ENCODE measurements around the gene ZC3HAV1. TPM values are rescaled to one million over a fixed set of nuclear protein-coding genes. Genes with fewer than 3 reads are reported as not detected.

ZC3HAV1 gene
- total RNA-seq, 4 donors from 2014 or later: 3.5 to 10.4 (median 4.5) TPM

DNA sequence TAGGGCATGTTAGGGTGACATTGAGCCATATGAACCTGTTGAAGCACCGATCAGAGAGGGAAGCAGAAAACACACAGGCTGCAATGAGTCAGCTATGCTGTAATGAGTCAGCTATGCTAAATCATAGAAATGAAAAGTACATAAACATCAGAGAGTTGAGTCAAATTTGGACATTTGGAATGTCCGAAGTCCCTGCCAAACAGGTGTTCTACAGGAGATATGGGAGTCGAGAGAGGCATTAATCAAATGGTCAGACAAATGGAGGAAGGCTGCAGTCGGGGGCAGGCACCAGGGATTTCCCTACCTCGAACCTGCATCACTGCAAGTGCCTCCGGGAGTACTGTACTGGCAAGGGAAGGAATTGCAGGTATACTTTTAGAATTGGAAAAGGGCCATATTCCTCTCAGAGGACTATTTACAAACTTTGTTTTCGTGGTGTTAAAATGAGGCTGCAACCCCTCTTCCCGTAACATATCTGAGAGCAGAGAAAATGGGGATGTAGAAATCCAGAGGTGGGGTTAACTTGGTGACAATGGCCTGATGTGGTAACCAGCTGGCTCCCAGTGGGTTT lies 8.8 kb upstream of the ZC3HAV1 start:
- no peak for TF ChIP-seq POLR2A (IDR thresholded peaks at IDR 0.05)
- TF ChIP-seq, protein P1, sequence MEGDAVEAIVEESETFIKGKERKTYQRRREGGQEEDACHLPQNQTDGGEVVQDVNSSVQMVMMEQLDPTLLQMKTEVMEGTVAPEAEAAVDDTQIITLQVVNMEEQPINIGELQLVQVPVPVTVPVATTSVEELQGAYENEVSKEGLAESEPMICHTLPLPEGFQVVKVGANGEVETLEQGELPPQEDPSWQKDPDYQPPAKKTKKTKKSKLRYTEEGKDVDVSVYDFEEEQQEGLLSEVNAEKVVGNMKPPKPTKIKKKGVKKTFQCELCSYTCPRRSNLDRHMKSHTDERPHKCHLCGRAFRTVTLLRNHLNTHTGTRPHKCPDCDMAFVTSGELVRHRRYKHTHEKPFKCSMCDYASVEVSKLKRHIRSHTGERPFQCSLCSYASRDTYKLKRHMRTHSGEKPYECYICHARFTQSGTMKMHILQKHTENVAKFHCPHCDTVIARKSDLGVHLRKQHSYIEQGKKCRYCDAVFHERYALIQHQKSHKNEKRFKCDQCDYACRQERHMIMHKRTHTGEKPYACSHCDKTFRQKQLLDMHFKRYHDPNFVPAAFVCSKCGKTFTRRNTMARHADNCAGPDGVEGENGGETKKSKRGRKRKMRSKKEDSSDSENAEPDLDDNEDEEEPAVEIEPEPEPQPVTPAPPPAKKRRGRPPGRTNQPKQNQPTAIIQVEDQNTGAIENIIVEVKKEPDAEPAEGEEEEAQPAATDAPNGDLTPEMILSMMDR (IDR thresholded peaks at IDR 0.05 in 4 of 5, conservative IDR thresholded peaks at IDR 0.05 in 1 of 5): no peak
- H3K36me3 ChIP-seq: no peaks in the 10 kb centered on the region
- H3K4me1 ChIP-seq: no peaks in the 10 kb centered on the region
- H3K9me3 ChIP-seq: no peaks in the 10 kb centered on the region
- peaks cover 0 to 6% (median 0%) of the 10 kb centered on the region in 3 donors for H3K27me3 ChIP-seq
- no peak overlapping the region for H3K27ac ChIP-seq
- H3K4me3 ChIP-seq: no peak overlapping the region
- ATAC-seq (no peak), DNase-seq (no peak)
- in situ Hi-C loops (cut with MboI; ENCODE audit: low sequenced_read_pairs in 4 of 4): loop anchor here in 2 of 4 donors (25.0 kb wide), 2 partner anchors 219 to 244 kb away; partner anchors contain the start of genes FMC1 (in 1 of the 2) and LUC7L2 (in 1 of the 2)
- intact Hi-C loops (cut with DNase I; ENCODE audit: low total_unique reads): no loop called here

DNA sequence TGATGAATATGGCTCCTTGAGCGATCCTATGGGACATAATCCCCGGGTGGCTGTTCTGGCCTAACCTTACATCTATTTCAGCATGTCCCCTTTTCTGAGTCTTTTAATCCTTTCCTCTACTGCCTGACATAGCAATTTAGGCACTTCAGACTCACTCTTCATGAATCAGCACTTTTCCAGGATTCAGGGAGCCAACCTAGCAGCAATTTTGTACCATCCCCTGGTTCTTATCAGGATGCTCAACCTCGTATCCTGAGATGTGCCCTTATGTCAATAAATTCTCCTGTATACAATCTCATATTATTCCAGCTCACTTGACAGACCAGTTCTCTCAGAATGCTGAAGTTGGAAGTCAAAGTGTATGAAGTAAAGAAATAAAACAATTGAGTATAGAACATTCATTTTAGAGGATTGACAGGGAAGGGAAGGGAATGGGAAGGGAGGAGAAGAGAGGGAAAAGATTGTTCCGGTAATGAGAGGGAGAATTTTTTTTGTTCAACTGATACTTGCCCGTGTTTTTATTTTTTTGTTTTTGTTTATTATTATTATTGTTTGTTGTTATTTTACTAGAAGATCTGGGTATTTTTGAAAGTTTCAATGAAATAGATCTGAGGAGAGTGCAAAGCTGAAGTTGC lies 8.2 kb upstream of the ZC3HAV1 start:
- TF ChIP-seq POLR2A (IDR thresholded peaks at IDR 0.05): no peak
- TF ChIP-seq, protein P1 (IDR thresholded peaks at IDR 0.05 in 4 of 5, conservative IDR thresholded peaks at IDR 0.05 in 1 of 5): no peak
- intact Hi-C loops (cut with DNase I; ENCODE audit: low total_unique reads): no loop called here

GRCh38 chr7:139116999-139117398 lies 7.5 kb upstream of the ZC3HAV1 start:
- DNase-seq (no peak), ATAC-seq (no peak)
- peaks cover 0 to 6% (median 0%) of the 10 kb centered on the region in 3 donors for H3K27me3 ChIP-seq
- H3K4me1 ChIP-seq: no peaks in the 10 kb centered on the region
- no peak for TF ChIP-seq POLR2A (IDR thresholded peaks at IDR 0.05)
- TF ChIP-seq, protein P1 (IDR thresholded peaks at IDR 0.05 in 4 of 5, conservative IDR thresholded peaks at IDR 0.05 in 1 of 5): no peak
- H3K4me3 ChIP-seq: no peak overlapping the region
- no peak overlapping the region for H3K27ac ChIP-seq
- intact Hi-C loops (cut with DNase I; ENCODE audit: low total_unique reads) (no loop called here), in situ Hi-C loops (cut with MboI; ENCODE audit: low sequenced_read_pairs in 4 of 4) (loop anchor here in 2 of 4 donors (25.0 kb wide), 2 partner anchors 220 to 245 kb away; partner anchors contain the start of genes FMC1 (in 1 of the 2) and LUC7L2 (in 1 of the 2))
- no peaks in the 10 kb centered on the region for H3K36me3 ChIP-seq
- no peaks in the 10 kb centered on the region for H3K9me3 ChIP-seq

More for the DNA sequence above, 8.2 kb upstream of the ZC3HAV1 start:
- no peak for ATAC-seq
- Histone ChIP-seq H3K36me3 (no peaks in the 10 kb centered on the region), H3K9me3 (no peaks in the 10 kb centered on the region), H3K4me3 (no peak overlapping the region), H3K27me3 (peaks cover 0 to 6% (median 0%) of the 10 kb centered on the region in 3 donors), H3K4me1 (no peaks in the 10 kb centered on the region), H3K27ac (no peak overlapping the region)
- in situ Hi-C loops (cut with MboI; ENCODE audit: low sequenced_read_pairs in 4 of 4): loop anchor here in 2 of 4 donors (25.0 kb wide), 2 partner anchors 220 to 245 kb away; partner anchors contain the start of genes FMC1 (in 1 of the 2) and LUC7L2 (in 1 of the 2)
- DNase-seq: no peak

- no peak for TF ChIP-seq POLR2A (IDR thresholded peaks at IDR 0.05)
- TF ChIP-seq, protein P1 (IDR thresholded peaks at IDR 0.05 in 4 of 5, conservative IDR thresholded peaks at IDR 0.05 in 1 of 5): no peak
- no peak overlapping the region for H3K4me3 ChIP-seq
- H3K4me1 ChIP-seq: no peaks in the 10 kb centered on the region
- H3K36me3 ChIP-seq: no peaks in the 10 kb centered on the region
- no peaks in the 10 kb centered on the region for H3K27me3 ChIP-seq
- no peak overlapping the region for H3K27ac ChIP-seq
- intact Hi-C loops (cut with DNase I; ENCODE audit: low total_unique reads): no loop called here
- DNase-seq (no peak), ATAC-seq (no peak)
- H3K9me3 ChIP-seq: no peaks in the 10 kb centered on the region
- in situ Hi-C loops (cut with MboI; ENCODE audit: low sequenced_read_pairs in 4 of 4): loop anchor here in 2 of 4 donors (25.0 kb wide), 2 partner anchors 222 to 247 kb away; partner anchors contain the start of genes FMC1 (in 1 of the 2) and LUC7L2 (in 1 of the 2)
These were observed 5.6 kb upstream of the ZC3HAV1 start for GRCh38 chr7:139115104-139115503.

All from gastrocnemius medialis (tissue), 4 donors.